Inflammatory macrophage treated with lipopolysaccharide for 1 hour (primary cell): ENCODE measurements around the gene RUFY1.

Source experiments
- DNase-seq, 2 donors: peaks; one replicate each; pipeline ENCODE4 v3.0.0-alpha.2; 2020 to 2022

Gene RUFY1

DNA sequence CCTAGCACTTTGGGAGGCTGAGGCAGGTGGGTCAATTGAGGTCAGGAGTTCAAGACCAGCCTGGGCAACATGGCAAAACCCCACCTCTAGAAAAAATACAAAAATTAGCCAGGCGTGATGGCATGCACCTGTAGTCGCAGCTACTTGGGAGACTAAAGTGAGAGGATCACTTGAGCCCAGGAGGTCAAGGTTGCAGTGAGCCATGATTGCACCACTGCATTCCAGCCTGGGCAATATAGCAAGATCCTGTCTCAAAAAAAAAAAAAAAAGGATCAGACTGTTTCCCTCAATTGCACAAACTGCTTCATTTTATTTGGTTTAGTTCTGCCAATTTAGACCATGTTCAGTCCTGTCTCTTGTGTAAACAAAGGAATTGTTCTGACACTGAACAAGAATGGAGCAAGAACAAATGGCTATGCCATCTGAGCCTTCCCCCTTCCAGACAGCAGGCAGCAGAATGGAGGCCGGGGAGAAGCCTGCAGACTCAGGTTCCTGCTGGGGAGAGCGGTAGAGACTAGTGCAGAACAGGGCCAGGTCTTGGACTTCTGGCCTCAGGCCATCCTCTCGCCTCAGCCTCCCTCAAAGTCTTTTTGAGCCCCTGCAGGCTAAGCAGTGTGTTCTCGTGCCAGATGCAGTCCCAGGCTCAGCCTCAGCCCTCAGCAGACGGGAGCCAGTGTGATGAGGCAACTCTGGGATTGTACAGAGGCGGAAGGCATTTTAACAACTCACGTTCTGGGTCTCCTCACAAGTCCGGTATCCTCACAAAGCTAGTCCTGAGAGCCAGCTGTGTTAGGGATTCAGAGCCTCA, 54.9 kb downstream of the RUFY1 start:
- DNase-seq, result no peak

DNA sequence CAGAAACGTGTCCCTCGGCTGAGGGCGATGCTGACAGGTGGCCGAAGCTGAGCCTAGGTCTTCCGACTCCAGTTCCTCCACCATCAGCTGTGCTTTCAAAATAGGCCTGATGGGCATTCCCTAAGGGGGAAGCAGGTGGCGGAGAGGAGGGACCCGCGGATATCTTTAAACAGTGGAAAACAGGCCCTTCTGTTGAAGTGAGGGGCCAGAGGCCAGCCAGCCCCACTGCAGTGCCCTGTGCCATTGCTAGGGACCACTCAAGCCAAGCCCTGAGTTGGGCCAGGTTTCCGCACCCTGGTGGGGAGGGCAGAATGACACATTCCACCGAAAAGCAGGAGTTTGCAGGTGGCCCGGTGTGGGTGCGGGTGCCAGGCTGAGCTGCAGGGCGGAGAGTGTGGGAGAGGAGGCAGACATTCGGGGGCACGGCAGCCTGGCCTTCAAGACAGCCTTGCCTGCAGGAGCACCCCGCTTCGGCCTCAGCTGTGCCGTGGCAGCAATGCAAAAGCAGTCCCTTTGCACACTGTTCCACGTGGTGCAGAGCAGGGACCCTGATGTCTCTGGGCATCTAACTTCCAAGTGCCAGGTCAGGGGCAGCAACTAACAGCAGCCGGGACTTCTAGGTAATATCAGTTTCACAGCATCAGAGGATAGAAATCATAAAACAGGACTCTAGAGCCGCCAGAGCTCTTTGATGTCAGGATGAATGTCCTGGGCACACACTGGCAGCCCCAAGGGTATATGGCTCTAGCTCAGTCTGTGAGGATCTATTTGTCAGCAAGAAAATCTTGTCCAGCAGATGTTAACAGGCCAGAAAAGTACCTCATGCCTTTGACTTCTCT, 55.9 kb downstream of the RUFY1 start:
- DNase-seq, result no peak

DNA sequence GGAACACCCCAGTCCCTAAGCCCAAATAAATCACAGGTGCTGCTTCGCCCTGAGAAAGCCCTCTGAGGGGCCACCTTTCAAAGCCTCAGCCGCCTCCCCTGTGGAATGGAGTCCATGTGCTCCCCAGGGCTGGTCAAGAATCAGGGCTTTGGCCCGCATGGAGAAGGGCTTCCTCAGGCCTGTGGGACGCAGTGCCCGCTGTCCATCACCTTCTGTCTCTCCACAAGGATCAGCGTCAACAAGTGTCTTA, 56.5 kb downstream of the RUFY1 start:
- DNase-seq, result no peak

DNA sequence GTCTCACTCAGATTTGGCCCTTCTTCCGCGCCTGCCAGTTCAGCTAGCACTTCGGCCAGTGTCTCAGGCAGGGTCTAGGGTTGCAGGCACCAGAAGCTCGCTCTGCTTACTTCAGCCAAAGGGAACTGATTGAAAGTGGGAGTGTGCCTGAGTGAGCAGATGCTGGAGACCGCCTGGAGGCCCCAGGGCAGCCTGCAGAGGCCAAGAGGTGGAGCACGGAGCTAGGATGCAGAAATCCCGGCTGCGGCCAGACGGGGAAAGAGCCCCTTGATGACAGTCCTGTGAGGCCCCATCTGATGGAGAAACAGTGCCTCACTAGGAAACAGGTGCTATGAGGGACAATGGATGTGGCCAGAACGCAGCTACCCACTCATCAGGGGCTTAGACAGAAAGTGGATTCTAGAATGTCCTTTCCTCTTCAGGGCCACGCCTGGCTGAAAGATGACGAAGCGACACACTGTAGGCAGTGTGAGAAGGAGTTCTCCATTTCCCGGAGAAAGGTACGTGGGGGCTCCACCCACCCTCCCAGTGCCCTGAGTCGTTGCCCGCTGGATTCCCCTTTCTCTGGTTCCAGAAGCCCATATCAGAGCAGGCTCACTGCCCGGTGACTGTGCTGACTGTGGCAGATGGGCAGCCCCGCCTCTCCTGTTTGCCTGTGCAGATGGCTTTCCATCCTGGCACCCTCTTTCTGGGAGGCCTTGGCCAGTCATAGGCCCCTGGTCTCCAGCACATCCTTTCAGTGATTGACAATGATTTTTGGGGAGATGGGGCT, 57.0 kb downstream of the RUFY1 start:
- DNase-seq, result peak; percentile 61 to 82

DNA sequence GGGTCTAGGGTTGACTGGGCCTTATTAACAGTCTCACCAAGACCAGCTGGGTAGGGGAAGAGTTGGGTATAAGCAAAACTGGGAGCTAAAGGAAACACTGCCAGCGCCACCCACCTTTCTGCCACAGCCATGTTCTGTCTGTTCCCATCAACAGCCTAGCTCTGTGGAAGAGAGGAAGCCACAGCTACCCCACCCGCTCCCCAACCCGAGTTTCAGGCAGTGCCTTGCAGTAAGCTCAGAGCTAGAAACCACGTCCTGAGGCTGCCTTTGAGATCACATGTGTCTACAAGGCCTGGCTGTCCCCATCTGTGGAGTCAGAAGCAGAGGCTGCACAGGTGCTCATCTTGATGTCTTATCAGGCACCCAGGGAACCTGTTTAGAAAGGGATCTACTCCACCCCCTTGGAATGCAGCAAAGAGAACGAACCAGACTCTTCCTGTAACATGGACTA, 57.8 kb downstream of the RUFY1 start:
- no peak for DNase-seq

DNA sequence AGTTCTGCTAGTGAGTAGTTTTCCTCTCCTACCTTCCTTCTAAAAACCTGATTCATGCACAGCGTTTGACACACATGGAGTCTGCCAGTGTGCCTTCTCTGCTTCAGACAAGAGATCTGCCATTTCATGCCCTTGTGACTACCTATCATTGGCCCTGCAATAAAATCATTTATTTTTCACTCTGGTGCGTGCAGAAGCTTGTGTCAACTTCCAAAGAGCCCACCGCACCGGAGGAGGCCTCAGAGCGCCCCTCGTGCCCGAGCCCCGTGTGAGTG, 59.4 kb downstream of the RUFY1 start:
- no peak for DNase-seq

DNA sequence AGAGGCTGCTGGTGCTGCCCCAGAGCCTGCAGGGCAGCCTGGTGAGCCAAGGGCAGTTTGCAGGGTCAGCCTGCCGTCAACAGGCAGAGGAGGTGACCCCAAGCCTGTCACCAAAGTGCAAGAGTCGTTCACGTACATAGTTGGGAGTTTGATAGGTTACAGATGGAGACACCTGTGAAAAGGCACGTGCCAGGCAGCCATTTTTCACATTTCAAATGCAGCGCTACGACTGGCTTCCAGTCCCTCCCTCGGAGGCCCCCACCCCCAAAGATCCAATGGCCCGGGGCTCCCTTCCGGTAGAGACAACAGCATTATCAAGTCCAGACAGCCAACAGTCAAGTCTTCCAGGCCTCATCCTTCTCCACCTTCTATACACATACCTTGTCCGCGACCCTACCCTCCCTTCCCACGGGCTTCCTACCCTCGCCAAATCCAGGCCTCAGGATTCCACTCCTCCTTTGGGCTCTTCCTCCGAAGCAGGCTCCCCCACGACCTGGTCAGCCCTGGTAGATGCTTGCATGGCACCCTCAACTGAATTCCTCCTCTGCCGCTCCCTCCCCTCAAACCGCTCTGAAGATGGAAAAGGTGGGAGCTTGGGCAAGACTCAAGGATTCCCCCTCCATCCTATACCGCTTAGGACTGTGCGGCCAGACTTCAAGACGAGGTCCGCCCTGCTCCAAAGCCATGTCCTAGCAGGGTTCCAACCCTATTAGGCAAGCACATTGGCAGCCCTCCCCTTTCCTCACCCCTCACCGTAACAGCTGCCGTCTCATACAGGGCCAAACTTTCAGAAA, 60.0 kb downstream of the RUFY1 start:
- DNase-seq, result no peak

DNA sequence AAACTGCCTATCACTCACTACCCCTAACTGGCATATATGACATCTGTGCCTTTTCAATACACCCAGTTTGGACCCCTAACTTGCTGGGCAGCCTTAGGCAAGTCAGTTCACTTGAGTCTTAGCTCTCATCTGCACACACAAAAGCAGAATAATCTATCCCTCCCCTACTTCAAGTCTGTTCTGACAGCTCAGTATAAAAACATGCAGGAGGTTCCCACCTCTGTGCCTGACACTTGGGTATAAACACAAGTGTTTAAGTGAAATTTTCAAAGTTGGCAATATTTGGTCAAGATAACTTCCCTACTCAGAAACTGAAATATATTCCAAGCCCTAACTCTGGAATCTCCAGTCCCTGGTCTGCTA, 60.5 kb downstream of the RUFY1 start:
- DNase-seq, result no peak

DNA sequence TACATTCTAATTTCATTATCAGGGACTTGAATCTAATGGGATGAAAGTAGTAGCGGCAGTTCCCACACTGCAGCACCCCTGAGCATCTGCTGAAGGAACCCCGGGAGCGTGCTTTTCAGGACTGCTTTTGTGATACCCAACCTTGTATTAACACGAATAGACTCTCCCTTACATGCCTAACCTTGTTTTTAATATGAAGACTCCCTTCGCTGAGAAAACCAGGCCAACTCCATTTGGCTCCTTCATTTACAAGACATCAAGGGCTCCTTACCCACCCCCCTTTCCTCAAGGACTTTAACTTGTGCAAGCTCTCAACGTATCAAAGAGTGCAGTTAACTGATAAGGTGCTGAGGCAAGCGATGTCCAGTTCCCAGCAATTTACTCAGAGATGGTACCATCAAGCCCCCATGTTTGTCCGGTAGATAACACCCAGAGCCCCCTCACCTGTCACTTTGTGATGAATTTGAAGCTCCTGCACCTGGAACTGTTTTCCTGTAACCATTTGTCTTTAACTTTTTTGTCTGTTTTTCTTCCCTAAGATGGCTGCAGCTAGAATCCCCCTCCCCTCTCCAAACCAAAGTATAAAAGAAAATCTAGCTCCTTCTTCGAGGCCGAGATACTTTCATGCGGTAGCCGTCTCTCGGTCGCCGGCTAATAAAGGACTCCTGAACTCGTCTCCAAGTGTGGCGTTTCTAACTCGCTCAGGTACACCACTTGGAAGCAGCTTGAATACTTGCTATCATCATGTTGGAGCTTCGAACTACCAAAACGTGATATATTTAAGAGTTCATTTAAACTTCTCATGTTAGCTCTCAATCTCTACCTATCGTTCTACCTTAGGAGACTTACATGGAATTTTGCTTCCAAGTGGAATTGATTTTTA, 62.5 kb downstream of the RUFY1 start:
- no peak for DNase-seq

DNA sequence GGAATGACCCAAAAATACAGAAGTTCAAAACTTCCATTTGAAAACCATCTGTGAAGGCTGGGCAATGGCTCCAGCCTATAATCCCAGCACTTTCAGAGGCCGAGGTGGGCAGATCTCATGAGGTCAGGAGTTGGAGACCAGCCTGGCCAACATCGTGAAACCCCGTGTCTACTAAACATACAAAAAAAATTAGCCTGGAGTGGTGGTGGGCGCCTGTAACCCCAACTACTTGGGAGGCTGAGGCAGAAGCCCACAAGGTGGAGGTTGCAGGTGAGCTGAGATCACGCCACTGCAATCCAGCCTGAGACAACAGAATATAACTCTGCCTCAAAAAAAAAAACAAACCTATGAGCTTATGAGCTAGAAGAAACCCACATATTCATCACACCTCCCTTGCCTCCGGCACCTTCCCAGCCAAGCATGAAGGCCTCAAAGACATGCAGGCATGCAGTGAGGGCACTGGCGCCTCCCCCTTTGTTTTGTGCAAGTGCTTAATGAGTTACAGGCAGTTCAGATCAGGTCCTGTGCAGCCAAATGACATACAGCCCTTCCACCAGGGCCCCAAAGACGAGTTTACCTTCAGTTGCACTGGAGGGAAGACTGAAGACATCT, 63.2 kb downstream of the RUFY1 start:
- no peak for DNase-seq

DNA sequence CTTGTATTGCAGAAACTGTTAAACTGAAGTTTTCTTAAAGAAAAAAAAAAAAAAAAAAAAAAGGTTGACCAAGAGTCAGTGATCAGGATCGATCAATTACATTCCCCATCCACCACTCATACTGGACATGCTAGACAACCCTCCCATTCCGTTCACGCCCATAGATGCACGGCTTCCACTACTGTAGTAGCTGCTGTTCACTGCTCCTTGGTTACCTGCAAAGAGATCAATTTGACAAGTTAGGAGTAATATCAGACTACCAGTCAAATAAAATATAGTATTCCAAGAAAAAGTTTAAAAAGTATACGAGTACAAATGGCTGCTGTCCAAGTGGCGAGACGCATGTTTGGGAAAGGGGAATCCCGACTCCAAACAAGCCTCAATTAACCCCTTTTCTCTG, 64.4 kb downstream of the RUFY1 start:
- DNase-seq, result no peak

DNA sequence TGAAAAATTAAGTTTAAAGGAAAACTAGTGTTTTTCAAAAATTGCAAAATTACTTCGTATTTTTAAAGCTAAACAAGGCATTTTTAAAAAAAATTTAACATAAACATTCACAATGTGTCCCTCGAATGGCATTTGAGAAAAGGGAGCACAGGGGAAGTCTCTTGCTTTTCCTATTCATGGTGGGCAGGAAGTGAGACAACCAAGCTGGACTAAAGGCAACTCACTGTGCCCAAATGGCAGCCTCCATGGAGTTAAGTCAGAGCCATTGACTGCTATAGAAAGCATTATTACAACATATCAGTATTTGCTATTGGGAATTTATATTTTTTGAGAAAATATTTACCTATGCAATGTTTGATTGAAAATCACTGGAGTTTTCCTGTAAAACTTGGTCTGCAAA, 64.8 kb downstream of the RUFY1 start:
- no peak for DNase-seq

DNA sequence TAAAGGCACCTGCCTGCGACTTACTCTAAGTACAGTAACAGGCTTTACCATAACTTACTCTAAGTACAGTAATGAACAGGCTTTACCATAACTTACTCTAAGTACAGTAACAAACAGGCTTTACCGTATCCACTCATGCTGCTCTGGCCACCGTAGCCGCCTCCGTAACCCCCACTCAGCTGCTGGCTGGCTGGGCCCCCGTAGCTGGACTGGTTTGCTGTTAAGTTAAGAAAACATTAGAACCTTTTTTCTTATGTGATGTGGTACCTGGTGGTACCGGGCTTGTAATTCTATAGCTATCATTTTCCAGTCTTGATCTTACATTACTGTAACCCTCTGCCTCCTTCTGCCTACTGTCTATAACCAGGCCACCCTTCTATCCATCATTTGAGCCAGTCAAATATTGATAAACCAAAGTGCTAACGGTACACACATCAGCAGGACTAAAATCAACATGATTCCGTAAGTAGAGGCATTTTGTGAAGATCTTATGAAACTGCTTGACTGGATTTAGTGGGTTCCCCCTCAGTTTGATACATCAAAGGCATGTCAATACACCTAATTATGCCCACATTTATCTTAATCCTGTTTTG, 65.7 kb downstream of the RUFY1 start:
- no peak for DNase-seq

DNA sequence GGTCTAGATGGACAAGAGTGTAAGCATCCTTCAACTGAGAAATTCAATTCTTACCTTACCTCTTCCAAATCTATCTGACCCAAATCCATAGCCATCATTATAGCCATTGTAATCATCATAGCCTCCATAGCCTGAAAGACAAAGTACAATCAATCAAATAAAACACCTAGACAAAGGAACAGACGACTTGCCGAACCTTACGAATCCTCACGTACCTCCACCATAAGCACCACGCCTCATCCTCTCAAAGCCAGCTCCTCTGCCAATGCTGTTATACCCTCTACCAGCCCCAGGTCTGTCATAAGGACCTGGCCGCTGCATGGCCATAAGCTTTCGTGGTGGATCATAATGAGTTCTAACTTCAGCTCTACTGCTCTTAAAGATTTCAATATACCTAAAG, 67.6 kb downstream of the RUFY1 start:
- no peak for DNase-seq

DNA sequence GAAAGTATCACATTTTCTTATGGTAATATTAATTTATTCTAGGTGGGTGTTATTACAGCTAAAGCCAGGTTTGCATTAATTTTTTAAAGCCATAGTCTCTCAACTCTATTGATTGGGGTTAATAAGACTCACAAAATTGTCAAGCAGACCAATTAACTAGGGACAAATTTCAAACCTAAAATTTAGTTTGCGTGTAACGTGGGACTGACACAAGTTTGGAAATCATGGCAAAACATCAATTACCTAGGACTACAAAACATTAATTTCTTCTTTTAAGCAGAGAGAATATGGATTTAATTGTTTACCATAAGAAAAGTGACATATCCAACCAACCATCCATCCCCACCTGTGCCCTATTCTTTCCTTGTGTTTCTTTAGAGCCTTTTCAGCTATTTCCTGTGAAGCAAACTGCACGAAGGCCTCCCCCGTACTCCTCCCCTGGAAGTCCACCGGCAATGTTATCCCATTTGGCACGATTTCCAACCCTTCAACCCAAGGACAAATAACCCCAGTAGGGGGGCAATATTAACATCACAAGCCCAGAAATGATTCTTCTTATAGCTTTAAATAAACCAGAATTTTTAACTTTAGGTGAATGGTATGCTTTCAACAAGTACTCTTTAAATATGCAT, 68.7 kb downstream of the RUFY1 start:
- no peak for DNase-seq

DNA sequence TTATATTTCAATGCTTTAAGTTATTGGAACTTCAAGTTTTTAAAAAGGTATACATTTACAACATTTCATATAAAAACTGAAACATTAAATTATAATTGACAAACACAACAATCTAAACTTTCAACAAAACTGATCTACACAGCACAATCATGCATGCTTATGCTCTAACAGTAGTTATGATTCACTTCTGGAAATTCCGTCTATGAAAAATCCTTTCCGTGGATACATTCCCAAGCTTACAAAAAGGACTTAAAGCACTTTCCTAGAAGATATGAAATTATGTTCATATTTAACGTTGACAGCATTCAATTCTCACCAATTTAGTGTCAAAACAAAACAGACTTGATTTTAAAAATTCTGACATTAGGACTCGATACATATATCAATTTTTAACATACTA, 69.4 kb downstream of the RUFY1 start:
- DNase-seq, result peak; percentile 50 to 59

DNA sequence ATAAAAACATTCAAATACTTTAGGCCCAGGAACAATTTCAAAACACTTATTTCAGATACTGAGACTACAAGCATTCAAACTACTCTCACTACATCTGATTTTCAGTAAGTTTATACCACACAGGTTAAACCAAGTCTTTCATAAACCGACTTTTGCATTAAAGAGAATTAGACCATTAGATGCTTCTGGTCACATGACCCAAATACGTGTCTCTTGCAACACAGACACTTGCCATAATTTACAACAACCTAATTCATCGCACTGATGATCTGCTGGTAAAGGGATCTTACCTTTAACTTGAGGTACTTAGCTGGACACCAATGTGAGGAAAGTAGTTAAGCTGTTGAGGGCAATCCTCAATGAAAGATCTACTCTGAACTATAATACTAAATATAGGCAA, 69.9 kb downstream of the RUFY1 start:
- DNase-seq, result peak in 1 of 2 donors; percentile 22

DNA sequence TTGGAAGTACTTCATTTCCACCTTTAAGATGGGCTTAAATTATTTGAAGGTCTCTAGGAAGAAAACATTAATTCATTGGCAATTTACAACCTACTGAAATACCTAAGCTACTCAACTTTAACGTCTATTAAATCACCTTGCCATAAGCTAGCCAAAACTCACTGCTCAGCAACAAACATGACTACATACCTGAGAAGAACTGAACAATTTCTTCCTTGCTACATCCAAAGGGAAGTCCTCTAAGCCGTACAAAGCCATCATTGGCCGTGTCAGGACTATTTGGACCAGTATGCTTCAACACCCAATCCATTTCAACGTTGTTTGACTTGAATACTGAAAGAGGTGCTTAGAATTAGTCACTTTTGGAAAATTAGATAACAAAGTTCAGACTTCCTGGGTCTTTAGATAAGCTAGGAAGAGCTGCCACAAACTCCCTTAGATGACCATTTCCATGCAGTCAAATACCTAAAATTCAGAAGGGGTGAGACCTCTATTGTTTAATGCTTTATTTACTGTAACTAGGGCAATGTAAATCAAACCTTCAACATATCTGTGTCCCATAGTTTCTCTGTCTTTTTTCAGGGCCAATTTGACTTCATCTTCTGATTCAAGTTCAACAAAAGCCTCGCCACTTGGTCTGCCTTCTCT, 70.5 kb downstream of the RUFY1 start:
- DNase-seq, result no peak

DNA sequence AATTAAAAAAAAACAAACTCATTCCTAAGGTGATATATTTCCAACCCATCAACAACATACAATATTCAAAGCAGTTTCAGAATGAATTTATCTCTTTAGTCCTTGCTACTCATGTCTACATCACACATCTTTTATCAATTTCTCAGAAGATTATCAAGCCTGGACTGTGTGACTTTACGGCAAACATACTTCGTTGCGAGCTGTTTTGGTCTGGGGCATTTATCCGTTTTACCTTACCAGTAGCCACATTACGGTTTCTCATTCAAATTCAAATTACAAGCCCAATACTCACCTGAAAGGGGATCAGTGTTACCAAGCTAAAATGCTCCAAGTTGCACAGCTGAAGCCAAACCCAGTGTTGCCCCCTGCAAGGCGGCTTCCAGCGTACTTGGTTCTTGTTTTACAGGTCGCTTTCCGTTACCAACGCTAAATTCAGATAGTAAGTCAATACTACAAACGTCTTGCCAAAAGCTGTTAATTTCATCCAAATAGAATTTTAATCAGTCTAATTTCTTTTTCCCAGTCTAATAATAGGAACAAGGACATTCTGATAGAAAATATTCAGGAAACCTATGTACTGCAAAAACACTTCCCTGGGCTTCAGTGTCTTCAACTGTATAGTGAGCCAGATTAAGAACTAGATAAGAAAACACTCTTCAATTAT, 71.3 kb downstream of the RUFY1 start:
- DNase-seq, result no peak
